ENCODE measurements around the gene PCBP3. TPM values are rescaled to one million over a fixed set of nuclear protein-coding genes. Genes with fewer than 3 reads are reported as not detected.

The PCBP3 gene
- total and polyA plus RNA-seq, 2 of the 13 experiments (the other 11 are each of a cell fraction or from before 2014, with no cell fraction given) = not detected

- TF ChIP-seq, protein P1, sequence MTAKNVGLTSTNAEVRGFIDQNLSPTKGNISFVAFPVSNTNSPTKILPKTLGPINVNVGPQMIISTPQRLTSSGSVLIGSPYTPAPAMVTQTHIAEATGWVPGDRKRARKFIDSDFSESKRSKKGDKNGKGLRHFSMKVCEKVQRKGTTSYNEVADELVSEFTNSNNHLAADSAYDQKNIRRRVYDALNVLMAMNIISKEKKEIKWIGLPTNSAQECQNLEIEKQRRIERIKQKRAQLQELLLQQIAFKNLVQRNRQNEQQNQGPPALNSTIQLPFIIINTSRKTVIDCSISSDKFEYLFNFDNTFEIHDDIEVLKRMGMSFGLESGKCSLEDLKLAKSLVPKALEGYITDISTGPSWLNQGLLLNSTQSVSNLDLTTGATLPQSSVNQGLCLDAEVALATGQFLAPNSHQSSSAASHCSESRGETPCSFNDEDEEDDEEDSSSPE (CRISPR knock-in tag; IDR thresholded peaks at IDR 0.05) = peak; percentile 61
- TF ChIP-seq TEAD3 (CRISPR knock-in tag; optimal IDR thresholded peaks at IDR 0.05; ENCODE audit: borderline replicate concordance) (no peak), ZNF337 (CRISPR knock-in tag; IDR thresholded peaks at IDR 0.05; ENCODE audit: borderline replicate concordance, low read depth) (no peak), ELF3 (CRISPR knock-in tag; IDR thresholded peaks at IDR 0.05) (0 out of 2 replicates have a peak, but pooled peaks have one; percentile 14), SAFB2 (CRISPR knock-in tag; IDR thresholded peaks at IDR 0.05; ENCODE audit: borderline replicate concordance, low read depth) (no peak), ZBTB7B (CRISPR knock-in tag; IDR thresholded peaks at IDR 0.05) (peak; percentile 71; the same call in 1 of the 2 replicates), GABPB1 (CRISPR knock-in tag; IDR thresholded peaks at IDR 0.05) (peak; percentile 58; the same call in 1 of the 2 replicates), BRD4 (CRISPR knock-in tag; IDR thresholded peaks at IDR 0.05) (no peak), STAG1 (CRISPR knock-in tag; IDR thresholded peaks at IDR 0.05) (peak; percentile 52), SAP130 (CRISPR knock-in tag; IDR thresholded peaks at IDR 0.05; ENCODE audit: low read depth) (0 out of 2 replicates have a peak, but pooled peaks have one; percentile 9), RBM39 (IDR thresholded peaks at IDR 0.05; ENCODE audit: low read depth, low read length, poor library complexity, severe bottlenecking) (peak; percentile 49), PHF8 (CRISPR knock-in tag; IDR thresholded peaks at IDR 0.05) (peak; percentile 27)
- TF ChIP-seq, protein P2, sequence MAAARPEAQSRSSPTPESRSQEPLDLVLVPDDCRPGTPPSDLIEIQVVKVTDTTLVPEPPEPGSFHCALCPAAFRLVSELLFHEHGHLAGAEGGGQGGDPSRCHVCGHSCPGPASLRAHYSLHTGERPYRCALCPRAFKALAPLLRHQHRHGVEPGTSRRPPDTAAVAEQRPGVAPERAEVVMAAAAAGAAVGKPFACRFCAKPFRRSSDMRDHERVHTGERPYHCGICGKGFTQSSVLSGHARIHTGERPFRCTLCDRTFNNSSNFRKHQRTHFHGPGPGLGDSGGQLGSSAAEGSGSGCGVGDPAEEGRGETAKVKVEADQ (CRISPR knock-in tag; IDR thresholded peaks at IDR 0.05; ENCODE audit: borderline replicate concordance) = no peak
- TF ChIP-seq, protein P3, sequence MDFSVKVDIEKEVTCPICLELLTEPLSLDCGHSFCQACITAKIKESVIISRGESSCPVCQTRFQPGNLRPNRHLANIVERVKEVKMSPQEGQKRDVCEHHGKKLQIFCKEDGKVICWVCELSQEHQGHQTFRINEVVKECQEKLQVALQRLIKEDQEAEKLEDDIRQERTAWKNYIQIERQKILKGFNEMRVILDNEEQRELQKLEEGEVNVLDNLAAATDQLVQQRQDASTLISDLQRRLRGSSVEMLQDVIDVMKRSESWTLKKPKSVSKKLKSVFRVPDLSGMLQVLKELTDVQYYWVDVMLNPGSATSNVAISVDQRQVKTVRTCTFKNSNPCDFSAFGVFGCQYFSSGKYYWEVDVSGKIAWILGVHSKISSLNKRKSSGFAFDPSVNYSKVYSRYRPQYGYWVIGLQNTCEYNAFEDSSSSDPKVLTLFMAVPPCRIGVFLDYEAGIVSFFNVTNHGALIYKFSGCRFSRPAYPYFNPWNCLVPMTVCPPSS (IDR thresholded peaks at IDR 0.05) = no peak
- TF ChIP-seq, protein P4, sequence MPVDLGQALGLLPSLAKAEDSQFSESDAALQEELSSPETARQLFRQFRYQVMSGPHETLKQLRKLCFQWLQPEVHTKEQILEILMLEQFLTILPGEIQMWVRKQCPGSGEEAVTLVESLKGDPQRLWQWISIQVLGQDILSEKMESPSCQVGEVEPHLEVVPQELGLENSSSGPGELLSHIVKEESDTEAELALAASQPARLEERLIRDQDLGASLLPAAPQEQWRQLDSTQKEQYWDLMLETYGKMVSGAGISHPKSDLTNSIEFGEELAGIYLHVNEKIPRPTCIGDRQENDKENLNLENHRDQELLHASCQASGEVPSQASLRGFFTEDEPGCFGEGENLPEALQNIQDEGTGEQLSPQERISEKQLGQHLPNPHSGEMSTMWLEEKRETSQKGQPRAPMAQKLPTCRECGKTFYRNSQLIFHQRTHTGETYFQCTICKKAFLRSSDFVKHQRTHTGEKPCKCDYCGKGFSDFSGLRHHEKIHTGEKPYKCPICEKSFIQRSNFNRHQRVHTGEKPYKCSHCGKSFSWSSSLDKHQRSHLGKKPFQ (CRISPR knock-in tag; IDR thresholded peaks at IDR 0.05; ENCODE audit: insufficient replicate concordance) = peak; percentile 32
- TF ChIP-seq, protein P5, sequence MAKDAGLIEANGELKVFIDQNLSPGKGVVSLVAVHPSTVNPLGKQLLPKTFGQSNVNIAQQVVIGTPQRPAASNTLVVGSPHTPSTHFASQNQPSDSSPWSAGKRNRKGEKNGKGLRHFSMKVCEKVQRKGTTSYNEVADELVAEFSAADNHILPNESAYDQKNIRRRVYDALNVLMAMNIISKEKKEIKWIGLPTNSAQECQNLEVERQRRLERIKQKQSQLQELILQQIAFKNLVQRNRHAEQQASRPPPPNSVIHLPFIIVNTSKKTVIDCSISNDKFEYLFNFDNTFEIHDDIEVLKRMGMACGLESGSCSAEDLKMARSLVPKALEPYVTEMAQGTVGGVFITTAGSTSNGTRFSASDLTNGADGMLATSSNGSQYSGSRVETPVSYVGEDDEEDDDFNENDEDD (CRISPR knock-in tag; IDR thresholded peaks at IDR 0.05; ENCODE audit: borderline replicate concordance) = peak; percentile 9; the same call in 1 of the 2 replicates
- TF ChIP-seq, protein P6, sequence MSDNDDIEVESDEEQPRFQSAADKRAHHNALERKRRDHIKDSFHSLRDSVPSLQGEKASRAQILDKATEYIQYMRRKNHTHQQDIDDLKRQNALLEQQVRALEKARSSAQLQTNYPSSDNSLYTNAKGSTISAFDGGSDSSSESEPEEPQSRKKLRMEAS (IDR thresholded peaks at IDR 0.05) = peak; percentile 54; the same call in 1 of the 2 replicates
Measured at GRCh38 chr21:45973475-45974072, 330.0 kb downstream of the PCBP3 start (continued).

Measured in HepG2 (cell line).